ENCODE results near the gene ZGPAT. TPM values are rescaled to one million over a fixed set of nuclear protein-coding genes. Genes with fewer than 3 reads are reported as not detected.
"Not testable (repeated sequence)": the region's sequence is repeated elsewhere in the genome, so short reads cannot be mapped to it uniquely, and the experiment has no call there.

Gene ZGPAT
- total RNA-seq, 2 donors from 2014 or later: 28.8 to 29.5 TPM

DNA sequence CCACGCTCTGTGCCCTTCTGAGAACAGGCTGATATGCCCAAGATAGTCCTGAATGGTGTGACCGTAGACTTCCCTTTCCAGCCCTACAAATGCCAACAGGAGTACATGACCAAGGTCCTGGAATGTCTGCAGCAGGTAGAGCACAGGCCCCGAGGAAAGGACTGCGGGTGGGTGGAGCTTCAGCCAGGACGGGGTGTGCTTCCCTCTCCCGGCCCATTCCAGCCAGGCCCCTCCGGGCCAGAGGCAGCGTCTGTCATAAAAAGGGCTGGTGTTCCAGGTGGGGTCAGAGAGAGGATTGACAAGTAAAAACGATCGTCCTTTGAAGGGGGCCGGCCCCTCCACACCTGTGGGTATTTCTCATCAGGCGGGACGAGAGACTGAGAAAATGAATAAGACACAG lies 48.5 kb upstream of the ZGPAT start:
- WGBS, 2 experiments (ENCODE audit: insufficient coverage in 1 of 2, insufficient read length in 1 of 2): 82 to 88% methylated on average over 12 to 13 of the region's 13 CpGs
- Histone ChIP-seq H3K9ac (ENCODE audit: extremely low read depth, low read length, poor library complexity, severe bottlenecking) (peak overlapping the region; percentile 52), H3K27me3 (ENCODE audit: control insufficient read depth, insufficient read depth, low read length, poor library complexity, severe bottlenecking) (no peaks in the 10 kb centered on the region), H3K27ac (ENCODE audit: low read depth, low read length) (no peak overlapping the region), H3K36me3 (ENCODE audit: control insufficient read depth, insufficient read depth, low read length) (peaks cover 19% of the 10 kb centered on the region), H3K4me3 (ENCODE audit: low read length) (peak overlapping the region; percentile 91), H3K4me1 (ENCODE audit: control insufficient read depth, insufficient read depth, low read length) (peaks cover 4% of the 10 kb centered on the region), H3K9me3 (ENCODE audit: control insufficient read depth, low read length) (no peaks in the 10 kb centered on the region)
- TF ChIP-seq CTCF (conservative IDR thresholded peaks at IDR 0.05): no peak
- Mint-ChIP-seq H3K4me3 (peak overlapping the region; percentile 90), H3K27me3 (ENCODE audit: insufficient read depth) (no peaks in the 10 kb centered on the region), H3K27ac (peak overlapping the region; percentile 95), H3K9me3 (no peaks in the 10 kb centered on the region), H3K36me3 (ENCODE audit: low read depth) (peaks cover 11% of the 10 kb centered on the region), H3K4me1 (peaks cover 4% of the 10 kb centered on the region)
- DNase-seq: no peak

DNA sequence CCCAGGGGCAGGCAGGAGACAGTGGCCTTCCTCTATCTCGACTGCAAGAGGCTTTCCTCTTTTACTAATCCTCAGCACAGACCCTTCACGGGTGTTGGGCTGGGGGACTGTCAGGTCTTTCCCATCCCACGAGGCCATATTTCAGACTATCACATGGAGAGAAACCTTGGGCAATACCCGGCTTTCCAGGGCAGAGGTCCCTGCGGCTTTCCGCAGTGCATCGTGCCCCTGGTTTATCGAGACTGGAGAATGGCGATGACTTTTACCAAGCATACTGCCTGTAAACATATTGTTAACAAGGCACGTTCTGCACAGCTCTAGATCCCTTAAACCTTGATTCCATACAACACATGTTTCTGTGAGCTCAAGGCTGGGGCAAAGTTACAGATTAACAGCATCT lies 47.7 kb upstream of the ZGPAT start:
- not testable (repeated sequence) for H3K27ac Mint-ChIP-seq; H3K4me3 ChIP-seq (ENCODE audit: low read length); H3K9me3 ChIP-seq (ENCODE audit: control insufficient read depth, low read length); H3K9ac ChIP-seq (ENCODE audit: extremely low read depth, low read length, poor library complexity, severe bottlenecking); H3K27me3 ChIP-seq (ENCODE audit: control insufficient read depth, insufficient read depth, low read length, poor library complexity, severe bottlenecking); H3K4me1 Mint-ChIP-seq; H3K9me3 Mint-ChIP-seq; H3K4me1 ChIP-seq (ENCODE audit: control insufficient read depth, insufficient read depth, low read length); H3K27ac ChIP-seq (ENCODE audit: low read depth, low read length); H3K27me3 Mint-ChIP-seq (ENCODE audit: insufficient read depth); DNase-seq
- peak overlapping the region; percentile 90 for H3K4me3 Mint-ChIP-seq
- peaks cover 19% of the 10 kb centered on the region for H3K36me3 ChIP-seq (ENCODE audit: control insufficient read depth, insufficient read depth, low read length)
- WGBS, 2 experiments (ENCODE audit: insufficient coverage in 1 of 2, insufficient read length in 1 of 2): 90 to 93% methylated on average over 9 to 10 of the region's 10 CpGs
- H3K36me3 Mint-ChIP-seq (ENCODE audit: low read depth): peaks cover 11% of the 10 kb centered on the region

GRCh38 chr20:63660622-63661021 lies 47.2 kb upstream of the ZGPAT start:
- Mint-ChIP-seq H3K4me1 (peaks cover 4% of the 10 kb centered on the region), H3K27ac (no peak overlapping the region), H3K27me3 (ENCODE audit: insufficient read depth) (no peaks in the 10 kb centered on the region), H3K9me3 (no peaks in the 10 kb centered on the region), H3K36me3 (ENCODE audit: low read depth) (peaks cover 11% of the 10 kb centered on the region), H3K4me3 (no peak overlapping the region)
- peaks cover 19% of the 10 kb centered on the region for H3K36me3 ChIP-seq (ENCODE audit: control insufficient read depth, insufficient read depth, low read length)
- no peak for TF ChIP-seq CTCF (conservative IDR thresholded peaks at IDR 0.05)
- peaks cover 4% of the 10 kb centered on the region for H3K4me1 ChIP-seq (ENCODE audit: control insufficient read depth, insufficient read depth, low read length)
- H3K27ac ChIP-seq (ENCODE audit: low read depth, low read length): no peak overlapping the region
- H3K9me3 ChIP-seq (ENCODE audit: control insufficient read depth, low read length): no peaks in the 10 kb centered on the region
- no peaks in the 10 kb centered on the region for H3K27me3 ChIP-seq (ENCODE audit: control insufficient read depth, insufficient read depth, low read length, poor library complexity, severe bottlenecking)
- DNase-seq: no peak
- H3K4me3 ChIP-seq (ENCODE audit: low read length): no peak overlapping the region
- 88 to 93% methylated on average over 6 to 8 of the region's 8 CpGs for WGBS, 2 experiments (ENCODE audit: insufficient coverage in 1 of 2, insufficient read length in 1 of 2)
- H3K9ac ChIP-seq (ENCODE audit: extremely low read depth, low read length, poor library complexity, severe bottlenecking): no peak overlapping the region

GRCh38 chr20:63661108-63661507 lies 46.7 kb upstream of the ZGPAT start:
- Mint-ChIP-seq H3K4me1 (peaks cover 4% of the 10 kb centered on the region), H3K27me3 (ENCODE audit: insufficient read depth) (no peaks in the 10 kb centered on the region), H3K4me3 (no peak overlapping the region), H3K36me3 (ENCODE audit: low read depth) (peaks cover 15% of the 10 kb centered on the region), H3K9me3 (no peaks in the 10 kb centered on the region), H3K27ac (no peak overlapping the region)
- Histone ChIP-seq H3K27me3 (ENCODE audit: control insufficient read depth, insufficient read depth, low read length, poor library complexity, severe bottlenecking) (no peaks in the 10 kb centered on the region), H3K9me3 (ENCODE audit: control insufficient read depth, low read length) (no peaks in the 10 kb centered on the region), H3K9ac (ENCODE audit: extremely low read depth, low read length, poor library complexity, severe bottlenecking) (no peak overlapping the region), H3K4me1 (ENCODE audit: control insufficient read depth, insufficient read depth, low read length) (peaks cover 4% of the 10 kb centered on the region), H3K27ac (ENCODE audit: low read depth, low read length) (no peak overlapping the region), H3K4me3 (ENCODE audit: low read length) (no peak overlapping the region), H3K36me3 (ENCODE audit: control insufficient read depth, insufficient read depth, low read length) (peaks cover 19% of the 10 kb centered on the region)
- WGBS, 2 experiments (ENCODE audit: insufficient coverage in 1 of 2, insufficient read length in 1 of 2): 94 to 100% methylated on average over 13 to 22 of the region's 22 CpGs
- DNase-seq: no peak
- TF ChIP-seq CTCF (conservative IDR thresholded peaks at IDR 0.05): no peak
